Measurements from ENCODE around the gene S100A12. TPM values are rescaled to one million over a fixed set of nuclear protein-coding genes. Genes with fewer than 3 reads are reported as not detected.

The S100A12 gene
- total and polyA plus RNA-seq, 9 of the 15 experiments (the other 6 are each of a cell fraction or from before 2014, with no cell fraction given): not detected

DNA sequence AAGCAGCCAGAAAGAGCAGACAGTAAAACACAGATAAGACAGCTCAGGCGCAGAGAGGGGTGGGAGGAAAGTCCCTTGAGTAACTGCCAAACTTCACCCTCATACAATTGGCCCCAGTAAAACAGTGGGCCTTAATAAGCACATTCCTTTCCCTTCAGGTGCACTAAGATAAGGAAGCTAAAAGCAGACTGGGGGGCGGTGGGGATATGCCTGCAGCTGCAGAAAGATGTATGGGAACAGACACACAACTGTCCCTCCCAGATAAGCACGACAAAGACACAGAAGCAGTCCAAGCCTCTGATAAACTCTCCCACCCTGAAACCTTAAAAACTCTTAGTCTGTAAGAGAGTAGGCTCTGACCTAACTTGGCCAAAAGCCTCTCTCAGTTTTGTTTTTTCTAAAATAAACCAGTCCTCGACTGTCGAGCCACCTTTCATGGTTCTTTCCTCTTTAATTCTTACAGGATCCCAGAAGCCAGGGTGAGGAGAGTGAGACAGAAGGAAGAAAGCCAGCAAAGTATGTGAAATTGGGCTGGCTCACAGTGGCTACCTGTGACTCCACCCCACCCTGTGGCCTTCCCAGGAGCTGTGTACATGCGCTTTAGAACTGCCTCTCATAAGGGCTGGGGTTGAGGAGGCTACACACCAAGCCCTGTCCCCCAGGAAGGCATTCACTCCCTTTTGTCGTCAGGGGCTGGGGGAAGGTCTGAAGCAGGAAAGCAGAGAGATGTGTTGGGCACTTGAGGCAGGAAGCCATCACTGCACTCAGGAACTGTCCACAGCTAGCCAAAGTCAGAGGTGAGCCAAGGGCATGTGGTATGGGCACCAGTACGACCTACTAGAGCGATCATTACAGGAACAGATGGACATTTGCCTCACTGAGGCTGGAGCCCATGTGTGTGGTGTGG lies 31.4 kb downstream of the S100A12 start (continued):
- peak; percentile 71; the same call in 1 of the 2 replicates for TF ChIP-seq ZBTB9 (CRISPR knock-in tag; IDR thresholded peaks at IDR 0.05)
- no peak for TF ChIP-seq GABPB1 (CRISPR knock-in tag; IDR thresholded peaks at IDR 0.05)
- peak; percentile 67; the same call in 1 of the 2 replicates for TF ChIP-seq ZNF354B (CRISPR knock-in tag; IDR thresholded peaks at IDR 0.05)
- TF ChIP-seq TAL1 (IDR thresholded peaks at IDR 0.05): peak; percentile 100
- TF ChIP-seq ETV6 (IDR thresholded peaks at IDR 0.05; ENCODE audit: borderline replicate concordance in 1 of 2, low read depth in 2 of 2, low read length in 1 of 2): peak in 1 of 2 experiments; percentile 80; a peak in 2 of 4 replicates
- TF ChIP-seq ETV6 (CRISPR knock-in tag; IDR thresholded peaks at IDR 0.05; ENCODE audit: borderline replicate concordance): no peak
- peak; percentile 91 for TF ChIP-seq SMAD1 (IDR thresholded peaks at IDR 0.05; ENCODE audit: low read depth, low read length, partially characterized antibody)
- TF ChIP-seq ZNF134 (CRISPR knock-in tag; conservative IDR thresholded peaks at IDR 0.05): 0 out of 2 replicates have a peak, but pooled peaks have one; percentile 20
- peak; percentile 68 for TF ChIP-seq ZNF316 (IDR thresholded peaks at IDR 0.05)
- TF ChIP-seq ZNF609 (CRISPR knock-in tag; IDR thresholded peaks at IDR 0.05; ENCODE audit: borderline replicate concordance): peak; percentile 97; the same call in 1 of the 2 replicates
- peak; percentile 94 for TF ChIP-seq NCOA4 (IDR thresholded peaks at IDR 0.05; ENCODE audit: partially characterized antibody)
- TF ChIP-seq DPF2 (IDR thresholded peaks at IDR 0.05): peak; percentile 98
- TF ChIP-seq CLOCK (CRISPR knock-in tag; IDR thresholded peaks at IDR 0.05; ENCODE audit: borderline replicate concordance): 0 out of 2 replicates have a peak, but pooled peaks have one; percentile 79
- TF ChIP-seq, protein P1, sequence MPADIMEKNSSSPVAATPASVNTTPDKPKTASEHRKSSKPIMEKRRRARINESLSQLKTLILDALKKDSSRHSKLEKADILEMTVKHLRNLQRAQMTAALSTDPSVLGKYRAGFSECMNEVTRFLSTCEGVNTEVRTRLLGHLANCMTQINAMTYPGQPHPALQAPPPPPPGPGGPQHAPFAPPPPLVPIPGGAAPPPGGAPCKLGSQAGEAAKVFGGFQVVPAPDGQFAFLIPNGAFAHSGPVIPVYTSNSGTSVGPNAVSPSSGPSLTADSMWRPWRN (IDR thresholded peaks at IDR 0.05; ENCODE audit: low read depth): peak; percentile 98
- no peak for TF ChIP-seq SIRT6 (IDR thresholded peaks at IDR 0.05; ENCODE audit: low read depth, low read length)
- no peak for TF ChIP-seq ZNF778 (CRISPR knock-in tag; IDR thresholded peaks at IDR 0.05)
- TF ChIP-seq ZNF586 (CRISPR knock-in tag; conservative IDR thresholded peaks at IDR 0.05): no peak
- peak; percentile 86; the same call in 1 of the 2 replicates for TF ChIP-seq PHF21A (IDR thresholded peaks at IDR 0.05; ENCODE audit: borderline replicate concordance, low read depth)
